Right lobe of liver (tissue), 4 donors: Measurements from ENCODE around the gene CLRN1.

Source experiments
- CTCF ChIP-seq, 4 donors: fragments of 200-600 bp in 3 of 4; fragments of 450-650 bp in 1 of 4; IDR thresholded peaks; one replicate each; pipeline versions ENCODE4 v1.5.1 to v1.8.0; 2016 to 2022; ENCODE audit warnings: antibody characterized with exemption in 4 of 4, mild to moderate bottlenecking in 2 of 4
- POLR2A ChIP-seq: fragments of 450-650 bp; IDR thresholded peaks from one replicate; pipeline ENCODE4 v1.6.1; 2017; ENCODE audit warnings: antibody characterized with exemption, mild to moderate bottlenecking
- donor health status: DM: no; HTN: no; CAD: no.
- donor health status: DM: no; HTN: no; CAD: no.
- donor health status: DM: no; HTN: yes; CAD: no.

GRCh38 chr3:150972366-150973071 is at the start of gene CLRN1:
- no peak for TF ChIP-seq POLR2A
- TF ChIP-seq CTCF (IDR thresholded peaks at IDR 0.05): no peak
